Right atrium auricular region (tissue), 2 donors: Measurements from ENCODE around the gene MAN1C1. TPM values are rescaled to one million over a fixed set of nuclear protein-coding genes. Genes with fewer than 3 reads are reported as not detected.

Experiments used
- DNase-seq: peaks from one replicate; pipeline ENCODE4 v3.0.0-alpha.2; 2019; ENCODE audit warnings: low spot score
- H3K27ac ChIP-seq, 2 donors: fragments of 200-600 bp; sonication (generic); 1 replicate in 1 of 2; 2 replicates in 1 of 2; pipeline ENCODE4 v1.5.1; 2016 to 2019
- H3K27me3 ChIP-seq, 2 donors: fragments of 200-600 bp; sonication (generic); one replicate each; pipeline versions ENCODE4 v1.5.1 to v1.6.0; 2017 to 2019
- H3K36me3 ChIP-seq: fragments of 200-600 bp; sonication (generic); one replicate; pipeline ENCODE4 v1.5.1; 2016
- H3K4me1 ChIP-seq, 2 donors: fragments of 200-600 bp; sonication (generic); one replicate each; pipeline versions ENCODE4 v1.5.1 to v1.6.0; 2017 to 2019
- H3K4me3 ChIP-seq, 2 donors: fragments of 200-600 bp; sonication (generic); 1 replicate in 1 of 2; 2 replicates in 1 of 2; pipeline ENCODE4 v1.5.1; 2017 to 2019; ENCODE audit warnings: mild to moderate bottlenecking in 1 of 2, moderate library complexity in 1 of 2
- H3K9me3 ChIP-seq, 2 donors: fragments of 200-600 bp; sonication (generic); one replicate each; pipeline ENCODE4 v1.5.1; 2019
- CTCF ChIP-seq, 2 donors: fragments of 200-600 bp; sonication (generic); IDR thresholded peaks; one replicate each; pipeline ENCODE4 v1.5.1; 2019; ENCODE audit warnings: antibody characterized with exemption in 2 of 2
- total RNA-seq, 2 donors: library from RNA; depleted of rRNA; stranded (reverse); fragments of >200 nt; gene quantifications; one replicate each; pipeline ENCODE4 v1.1.0, GENCODE V29; 2016

Gene MAN1C1
- total RNA-seq, 2 donors from 2014 or later = 9.4 to 13.6 TPM

- Histone ChIP-seq H3K4me1 (peaks cover 0 to 37% of the 10 kb centered on the region in 2 donors), H3K9me3 (no peaks in the 10 kb centered on the region), H3K36me3 (no peaks in the 10 kb centered on the region), H3K27ac (no peak overlapping the region), H3K4me3 (no peak overlapping the region), H3K27me3 (no peaks in the 10 kb centered on the region)
- DNase-seq = no peak
- TF ChIP-seq CTCF (IDR thresholded peaks at IDR 0.05) = no peak
Measured at GRCh38 chr1:25787760-25788166, 171.2 kb downstream of the MAN1C1 start.

DNA sequence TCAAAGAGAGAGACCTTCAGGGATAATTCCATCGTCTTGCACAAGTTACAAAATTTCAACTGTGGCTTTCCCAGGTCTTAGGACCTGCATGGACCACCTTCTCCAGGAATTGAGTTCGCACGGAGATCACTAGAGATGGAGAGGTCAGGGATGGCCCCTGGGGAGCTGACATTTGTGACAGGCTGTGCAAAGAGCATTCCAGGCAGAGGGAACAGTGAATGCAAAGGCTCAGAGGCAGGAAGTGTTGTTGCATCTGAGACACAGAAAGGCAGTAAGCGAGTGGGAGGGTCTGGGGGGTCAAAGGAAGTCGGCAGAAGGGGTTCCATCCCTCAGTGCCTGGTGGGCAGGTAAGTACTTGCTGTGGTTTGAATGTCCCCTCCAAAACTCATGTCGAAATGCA is 173.9 kb downstream of the MAN1C1 start:
- Histone ChIP-seq H3K36me3 (no peaks in the 10 kb centered on the region), H3K9me3 (no peaks in the 10 kb centered on the region), H3K27me3 (no peaks in the 10 kb centered on the region), H3K27ac (no peak overlapping the region), H3K4me1 (peaks cover 0 to 27% of the 10 kb centered on the region in 2 donors), H3K4me3 (no peak overlapping the region)
- TF ChIP-seq CTCF (IDR thresholded peaks at IDR 0.05) = no peak
- DNase-seq = no peak

- Histone ChIP-seq H3K4me3 (no peak overlapping the region), H3K36me3 (no peaks in the 10 kb centered on the region), H3K9me3 (no peaks in the 10 kb centered on the region), H3K27me3 (no peaks in the 10 kb centered on the region), H3K27ac (no peak overlapping the region), H3K4me1 (peaks cover 0 to 20% of the 10 kb centered on the region in 2 donors)
- no peak for DNase-seq
- TF ChIP-seq CTCF (IDR thresholded peaks at IDR 0.05) = no peak
Measured at GRCh38 chr1:25792115-25792514, 175.5 kb downstream of the MAN1C1 start.

DNA sequence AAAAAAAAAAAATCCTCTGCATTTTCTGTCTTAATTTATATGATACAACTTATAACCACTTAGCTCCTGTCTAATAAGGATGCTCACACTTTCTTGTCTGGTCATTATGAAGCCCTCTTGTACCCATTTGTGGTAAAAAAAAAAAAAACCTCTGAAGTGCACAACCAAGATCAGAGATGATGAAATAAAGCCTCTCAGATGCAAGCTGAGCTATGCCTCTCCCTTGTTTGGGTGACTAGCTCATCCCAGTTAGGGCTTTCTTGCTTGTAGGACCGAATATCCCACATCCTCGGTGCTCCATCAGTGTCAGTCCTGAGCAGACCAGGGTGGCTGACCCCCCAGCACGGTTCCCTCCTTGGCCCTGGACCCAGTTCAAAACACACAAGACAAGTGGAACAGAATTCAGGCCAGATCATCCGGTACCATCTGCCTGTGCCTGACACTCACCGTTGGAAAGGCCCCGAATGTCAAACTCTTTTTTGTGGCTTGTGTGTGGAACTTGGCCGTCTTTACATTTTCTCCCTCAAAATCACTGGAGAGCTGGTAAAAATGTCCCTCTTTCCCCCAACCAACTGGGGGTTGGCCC is 177.1 kb downstream of the MAN1C1 start:
- TF ChIP-seq CTCF (IDR thresholded peaks at IDR 0.05) = no peak
- no peak overlapping the region for H3K27ac ChIP-seq

GRCh38 chr1:25794325-25794724 is 177.7 kb downstream of the MAN1C1 start:
- Histone ChIP-seq H3K4me1 (peaks cover 0 to 18% of the 10 kb centered on the region in 2 donors), H3K4me3 (no peak overlapping the region), H3K27ac (no peak overlapping the region), H3K36me3 (no peaks in the 10 kb centered on the region), H3K9me3 (no peaks in the 10 kb centered on the region), H3K27me3 (no peaks in the 10 kb centered on the region)
- DNase-seq = no peak
- no peak for TF ChIP-seq CTCF (IDR thresholded peaks at IDR 0.05)

More for the DNA sequence above, 177.1 kb downstream of the MAN1C1 start:
- H3K9me3 ChIP-seq = no peaks in the 10 kb centered on the region
- no peaks in the 10 kb centered on the region for H3K36me3 ChIP-seq
- H3K4me3 ChIP-seq = no peak overlapping the region
- H3K4me1 ChIP-seq = peaks cover 0 to 14% of the 10 kb centered on the region in 2 donors
- no peaks in the 10 kb centered on the region for H3K27me3 ChIP-seq
- DNase-seq = no peak

GRCh38 chr1:25795211-25795610 is 178.6 kb downstream of the MAN1C1 start:
- Histone ChIP-seq H3K27ac (no peak overlapping the region), H3K36me3 (no peaks in the 10 kb centered on the region), H3K9me3 (no peaks in the 10 kb centered on the region), H3K4me3 (no peak overlapping the region), H3K4me1 (peaks cover 0 to 23% of the 10 kb centered on the region in 2 donors), H3K27me3 (no peaks in the 10 kb centered on the region)
- DNase-seq = no peak
- no peak for TF ChIP-seq CTCF (IDR thresholded peaks at IDR 0.05)
